HepG2 (cell line): ENCODE data around the gene DDR1. TPM values are rescaled to one million over a fixed set of nuclear protein-coding genes. Genes with fewer than 3 reads are reported as not detected.

ENCODE experiments used
- ATAC-seq: fragments of 200-7000 bp; cut with Tn5 transposase; 3 replicates; pipeline ENCODE4 v1.9.1; 2020; ENCODE audit warnings: mild to moderate bottlenecking, moderate library complexity
- BruUV-seq: library from RNA; stranded (reverse); fragments of 400-500 nt; replicated peaks from 2 replicates; lab custom pipeline; 2021; lab: Mats Ljungman, UMichigan
- CTCF ChIA-PET: fragments of 300-600 bp; formaldehyde crosslinking; extraction: SDS; loops from one replicate; lab custom pipeline; 2021; ENCODE audit warnings: low total read pairs, inconsistent platforms, low intra/inter-chr PET ratio; lab: Yijun Ruan, JAX
- POLR2A ChIA-PET: fragments of 350-600 bp; sonication (Branson Sonifier 250); formaldehyde crosslinking; loops from one replicate; lab custom pipeline; 2020; ENCODE audit warnings: antibody characterized with exemption, inconsistent platforms; lab: Yijun Ruan, JAX
- DNase-seq: peaks from one replicate; pipeline ENCODE4 v3.0.0-alpha.2; 2015; ENCODE audit warnings: low spot score
- FAIRE-seq: peaks from 3 replicates; lab custom pipeline; 2011; peaks lifted over from hg19 to GRCh38; lab: Jason Lieb, UNC
- H2AFZ ChIP-seq: one replicate; pipeline ENCODE4 v1.6.1; 2011; ENCODE audit warnings: low read length, inconsistent platforms
- H3K27ac ChIP-seq: fragments of 300-600 bp; 3 replicates; pipeline ENCODE4 v1.8.0; 2011; ENCODE audit warnings: mixed run types, mild to moderate bottlenecking, mixed read lengths, low read length, inconsistent platforms; ENCODE audit not compliant: insufficient read depth; ENCODE audit errors: extremely low read length
- H3K27me3 ChIP-seq, 2 experiments: fragments of 200-600 bp in 1 of 2; 2 replicates in 1 of 2; 3 replicates in 1 of 2; pipeline versions ENCODE4 v1.6.0 to v1.8.0; 2011; ENCODE audit warnings: low read length in 2 of 2, mild to moderate bottlenecking in 2 of 2, moderate library complexity in 2 of 2, inconsistent platforms in 1 of 2; ENCODE audit not compliant: insufficient read depth in 2 of 2, control insufficient read depth in 1 of 2
- H3K36me3 ChIP-seq, 2 experiments: fragments of 200-600 bp in 1 of 2; replicated peaks in 1 of 2; 2 replicates in 1 of 2; 3 replicates in 1 of 2; pipeline versions ENCODE4 v1.5.1 to v1.8.0; 2011; ENCODE audit warnings: low read length in 2 of 2, inconsistent platforms in 1 of 2; ENCODE audit not compliant: insufficient read depth in 2 of 2, control insufficient read depth in 1 of 2
- H3K4me1 ChIP-seq: 2 replicates; pipeline ENCODE4 v1.5.1; 2012; ENCODE audit warnings: low read length, inconsistent platforms; ENCODE audit not compliant: insufficient read depth
- H3K4me2 ChIP-seq: 2 replicates; pipeline ENCODE4 v1.6.0; 2011; ENCODE audit warnings: low read depth, low read length, inconsistent platforms
- H3K4me3 ChIP-seq, 3 experiments: fragments of 200-600 bp in 1 of 3; sonication (generic), shearing (Covaris generic) in 1 of 3; replicated peaks in 1 of 3; 2 replicates each; pipeline ENCODE4 v1.5.1; 2011 to 2016; ENCODE audit warnings: low read length in 3 of 3, inconsistent platforms in 2 of 3, low read depth in 2 of 3, mild to moderate bottlenecking in 2 of 3, control low read depth in 1 of 3, mixed read lengths in 1 of 3; ENCODE audit not compliant: insufficient read depth in 1 of 3
- H3K79me2 ChIP-seq: one replicate; pipeline ENCODE4 v1.6.1; 2011; ENCODE audit warnings: low read length, inconsistent platforms; ENCODE audit not compliant: insufficient read depth
- H3K9ac ChIP-seq: 2 replicates; pipeline ENCODE4 v1.6.0; 2011; ENCODE audit warnings: mild to moderate bottlenecking, low read depth, low read length, inconsistent platforms; ENCODE audit not compliant: insufficient read depth
- H3K9me3 ChIP-seq: 2 replicates; pipeline ENCODE4 v1.5.1; 2012; ENCODE audit warnings: mild to moderate bottlenecking, low read length
- H4K20me1 ChIP-seq: 2 replicates; pipeline ENCODE4 v1.6.0; 2011; ENCODE audit warnings: inconsistent platforms, mild to moderate bottlenecking, low read length, moderate library complexity; ENCODE audit not compliant: insufficient read depth
- EED ChIP-seq: sonication (generic); formaldehyde crosslinking; IDR thresholded peaks from 2 replicates; pipeline ENCODE4 v1.5.0; 2020; ENCODE audit warnings: mild to moderate bottlenecking, missing genetic modification reagents
- HCFC1 ChIP-seq: fragments of 150-350 bp; IDR thresholded peaks from 2 replicates; pipeline ENCODE4 v1.6.1; 2014; ENCODE audit warnings: low read depth, low read length
- HMGA1 ChIP-seq: sonication (generic); formaldehyde crosslinking; conservative IDR thresholded peaks from 2 replicates; pipeline ENCODE4 v1.4.0; 2020; ENCODE audit warnings: missing genetic modification reagents
- NBN ChIP-seq: fragments of 450-650 bp; conservative IDR thresholded peaks from 2 replicates; pipeline ENCODE4 v1.6.1; 2017
- RBAK ChIP-seq: sonication (generic); formaldehyde crosslinking; IDR thresholded peaks from 2 replicates; pipeline ENCODE4 v1.5.1; 2020; ENCODE audit warnings: mild to moderate bottlenecking, missing genetic modification reagents
- TBX2 ChIP-seq: sonication (generic); formaldehyde crosslinking; IDR thresholded peaks from 2 replicates; pipeline ENCODE4 v1.5.0; 2020; ENCODE audit warnings: missing genetic modification reagents, mild to moderate bottlenecking, borderline replicate concordance
- ZC3H4 ChIP-seq: sonication (generic); formaldehyde crosslinking; IDR thresholded peaks from 2 replicates; pipeline ENCODE4 v1.4.0; 2020; ENCODE audit warnings: missing genetic modification reagents, borderline replicate concordance
- ZFP1 ChIP-seq: IDR thresholded peaks from 2 replicates; pipeline ENCODE4 v1.6.1; 2016
- ZNF230 ChIP-seq: sonication (generic); formaldehyde crosslinking; IDR thresholded peaks from 2 replicates; pipeline ENCODE4 v1.4.0; 2020; ENCODE audit warnings: mild to moderate bottlenecking, missing genetic modification reagents
- WGBS: methylation state at CpG from one replicate; pipeline ENCODE4 v1.1.6; 2017; ENCODE audit warnings: low lambda C conversion rate; 5-methylcytosine and 5-hydroxymethylcytosine counted together
- in situ Hi-C: cut with HindIII; loops from 2 replicates; pipeline ENCODE4 v1.10.0; 2017; ENCODE audit warnings: low pct_unique_long_range_greater_than_20kb; ENCODE audit not compliant: extremely low pct_ligation_motif_present
- intact Hi-C: fragments of 100-400 bp; cut with micrococcal nuclease; formaldehyde crosslinking; loops from one replicate; pipeline ENCODE4 v1.10.0; 2022; ENCODE audit not compliant: unreplicated experiment
- polyA plus RNA-seq, 8 experiments: library from polyadenylated mRNA; depleted of rRNA in 3 of 8; stranded (reverse) in 7 of 8; unstranded in 1 of 8; fragments of >200 nt; fragmentation: Illumina TruSeq in 4 of 8; extraction: Trizol in 4 of 8; gene quantifications; 2 replicates each; pipeline versions ENCODE4 v1.2.1 to v1.2.3, GENCODE V29; 2011 to 2016; ENCODE audit warnings: low read depth in 4 of 8, missing spikeins in 1 of 8, mixed read lengths in 1 of 8; ENCODE audit not compliant: insufficient read depth in 1 of 8
- total RNA-seq, 5 experiments: library from RNA; depleted of rRNA; stranded (reverse); fragments of >200 nt; fragmentation: Illumina TruSeq; extraction: Trizol; gene quantifications; 2 replicates each; pipeline ENCODE4 v1.2.3, GENCODE V29; 2016; ENCODE audit warnings: low read depth in 1 of 5
- TF ChIP-seq, protein P1 (sequence below): IDR thresholded peaks from 2 replicates; pipeline ENCODE4 v1.6.1; 2012; ENCODE audit warnings: low read depth, low read length, improper control_type of control experiment

The DDR1 gene
- total and polyA plus RNA-seq, 2 of the 13 experiments (the other 11 are each of a cell fraction or from before 2014, with no cell fraction given): 16.7 to 20.2 TPM

DNA sequence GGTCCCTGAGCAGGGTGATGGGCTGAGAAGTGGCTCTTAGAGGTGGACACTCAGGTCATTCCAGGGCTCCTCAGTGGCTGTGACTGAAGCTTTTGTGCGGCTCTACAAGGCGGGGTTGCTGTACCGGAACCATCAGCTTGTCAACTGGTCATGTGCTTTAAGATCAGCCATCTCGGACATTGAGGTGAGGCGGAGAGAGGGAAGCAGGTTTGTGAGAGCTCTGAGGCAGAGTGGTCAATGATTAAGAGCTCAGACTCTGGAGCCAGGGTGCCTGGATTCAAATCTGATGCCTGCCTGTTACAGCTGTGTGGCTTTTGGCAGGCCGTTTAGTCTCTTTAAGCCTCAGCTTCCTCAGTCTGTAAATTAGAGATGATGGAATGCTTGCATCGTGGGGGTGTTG lies 32.7 kb downstream of the DDR1 start:
- Histone ChIP-seq H3K4me1 (peaks cover 27% of the 10 kb centered on the region), H2AFZ (no peak overlapping the region), H3K36me3 (peaks cover 25 to 59% of the 10 kb centered on the region in 2 experiments), H3K4me3 (no peak overlapping the region), H4K20me1 (no peaks in the 10 kb centered on the region), H3K79me2 (peaks cover 11% of the 10 kb centered on the region), H3K27me3 (no peaks in the 10 kb centered on the region), H3K9ac (no peak overlapping the region), H3K4me2 (no peak overlapping the region), H3K27ac (no peak overlapping the region), H3K9me3 (no peaks in the 10 kb centered on the region)
- intact Hi-C loops (no loop called here), in situ Hi-C loops (loop anchor here (5.0 kb wide), 2 partner anchors 130 to 160 kb away; no protein-coding TSS in a partner anchor)
- no peak for FAIRE-seq
- BruUV-seq: no TSS peak
- ChIA-PET CTCF (no interaction called here), POLR2A (interaction anchor here (1.1 to 1.6 kb wide), 2 partner anchors 9 to 35 kb away, joined by 3 to 5 read pairs; partner anchors contain the start of gene GTF2H4)
- DNase-seq: no peak
- TF ChIP-seq EED (CRISPR knock-in tag) (0 out of 2 replicates have a peak, but pooled peaks have one; percentile 40), HCFC1 (no peak)
- 88% methylated on average over 7 of the region's 7 CpGs for WGBS
- ATAC-seq: no peak

DNA sequence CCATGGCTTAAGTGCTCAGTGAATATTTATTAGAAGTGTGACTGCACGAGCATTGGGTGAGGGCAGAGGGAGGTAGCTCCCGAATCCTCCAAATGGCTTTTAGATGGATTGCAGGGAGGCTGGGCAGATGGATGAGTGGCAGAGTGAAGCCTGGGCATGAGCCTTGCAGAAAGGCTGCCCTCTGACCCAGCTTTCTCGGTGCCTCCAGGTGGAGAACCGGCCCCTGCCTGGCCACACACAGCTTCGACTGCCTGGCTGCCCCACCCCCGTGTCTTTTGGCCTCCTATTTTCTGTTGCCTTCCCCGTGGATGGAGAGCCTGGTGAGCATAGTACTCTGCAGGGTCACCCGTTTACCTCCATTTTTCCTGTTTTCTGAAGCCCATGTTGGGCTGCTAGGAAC lies 33.2 kb downstream of the DDR1 start:
- H3K36me3 ChIP-seq: peaks cover 27 to 61% of the 10 kb centered on the region in 2 experiments
- H3K79me2 ChIP-seq: peaks cover 11% of the 10 kb centered on the region
- H3K9me3 ChIP-seq: no peaks in the 10 kb centered on the region
- H3K4me3 ChIP-seq: no peak overlapping the region
- H3K27me3 ChIP-seq: no peaks in the 10 kb centered on the region
- CTCF ChIA-PET: no interaction called here
- 90% methylated on average over 6 of the region's 8 CpGs for WGBS
- H3K4me2 ChIP-seq: no peak overlapping the region
- BruUV-seq: no TSS peak
- FAIRE-seq (no peak), ATAC-seq (no peak), DNase-seq (no peak)
- TF ChIP-seq ZNF230 (CRISPR knock-in tag): no peak
- TF ChIP-seq ZC3H4 (CRISPR knock-in tag): no peak
- no peak for TF ChIP-seq TBX2 (CRISPR knock-in tag)
- TF ChIP-seq, protein P1, sequence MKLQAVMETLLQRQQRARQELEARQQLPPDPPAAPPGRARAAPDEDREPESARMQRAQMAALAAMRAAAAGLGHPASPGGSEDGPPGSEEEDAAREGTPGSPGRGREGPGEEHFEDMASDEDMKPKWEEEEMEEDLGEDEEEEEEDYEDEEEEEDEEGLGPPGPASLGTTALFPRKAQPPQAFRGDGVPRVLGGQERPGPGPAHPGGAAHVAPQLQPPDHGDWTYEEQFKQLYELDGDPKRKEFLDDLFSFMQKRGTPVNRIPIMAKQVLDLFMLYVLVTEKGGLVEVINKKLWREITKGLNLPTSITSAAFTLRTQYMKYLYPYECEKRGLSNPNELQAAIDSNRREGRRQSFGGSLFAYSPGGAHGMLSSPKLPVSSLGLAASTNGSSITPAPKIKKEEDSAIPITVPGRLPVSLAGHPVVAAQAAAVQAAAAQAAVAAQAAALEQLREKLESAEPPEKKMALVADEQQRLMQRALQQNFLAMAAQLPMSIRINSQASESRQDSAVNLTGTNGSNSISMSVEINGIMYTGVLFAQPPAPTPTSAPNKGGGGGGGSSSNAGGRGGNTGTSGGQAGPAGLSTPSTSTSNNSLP: no peak
- no peak for TF ChIP-seq NBN
- no peak for TF ChIP-seq ZFP1 (CRISPR knock-in tag)
- TF ChIP-seq HMGA1 (CRISPR knock-in tag): no peak
- no peak for TF ChIP-seq RBAK
- H3K9ac ChIP-seq: no peak overlapping the region
- no peak overlapping the region for H3K27ac ChIP-seq
- H4K20me1 ChIP-seq: no peaks in the 10 kb centered on the region
- peaks cover 27% of the 10 kb centered on the region for H3K4me1 ChIP-seq
- in situ Hi-C loops (loop anchor here (5.0 kb wide), 2 partner anchors 130 to 160 kb away; no protein-coding TSS in a partner anchor), intact Hi-C loops (no loop called here)
- POLR2A ChIA-PET: interaction anchor here (1.1 to 1.6 kb wide), 2 partner anchors 10 to 35 kb away, joined by 3 to 5 read pairs; partner anchors contain the start of gene GTF2H4
- no peak overlapping the region for H2AFZ ChIP-seq
